GM19035 (cell line): ENCODE data around the gene NCOA3.

ENCODE experiments used
- ATAC-seq: cut with Tn5 transposase; IDR thresholded peaks from one replicate; pipeline ENCODE4 v1.9.1; 2021; ENCODE audit not compliant: unreplicated experiment

Gene NCOA3

GRCh38 chr20:47662483-47663353, 161.0 kb downstream of the NCOA3 start:
- ATAC-seq, result no peak

- no peak for ATAC-seq
Measured at GRCh38 chr20:47663354-47664067, 161.8 kb downstream of the NCOA3 start.

GRCh38 chr20:47664068-47664437, 162.4 kb downstream of the NCOA3 start:
- ATAC-seq, result no peak

GRCh38 chr20:47664744-47665143, 163.1 kb downstream of the NCOA3 start:
- no peak for ATAC-seq

- ATAC-seq, result no peak
Measured at GRCh38 chr20:47665221-47665991, 163.7 kb downstream of the NCOA3 start.

- ATAC-seq, result no peak
Measured at GRCh38 chr20:47666304-47666703, 164.6 kb downstream of the NCOA3 start.

- ATAC-seq, result no peak
Measured at GRCh38 chr20:47667086-47667485, 165.4 kb downstream of the NCOA3 start.

GRCh38 chr20:47667531-47668312, 166.0 kb downstream of the NCOA3 start:
- ATAC-seq, result no peak

GRCh38 chr20:47668313-47669151, 166.8 kb downstream of the NCOA3 start:
- ATAC-seq, result no peak

- ATAC-seq, result no peak
Measured at GRCh38 chr20:47669152-47669425, 167.4 kb downstream of the NCOA3 start.

- ATAC-seq, result no peak
Measured at GRCh38 chr20:47669489-47669888, 167.8 kb downstream of the NCOA3 start.

- ATAC-seq, result no peak
Measured at GRCh38 chr20:47669927-47670890, 168.5 kb downstream of the NCOA3 start.

GRCh38 chr20:47670913-47671312, 169.2 kb downstream of the NCOA3 start:
- no peak for ATAC-seq

GRCh38 chr20:47672166-47672565, 170.5 kb downstream of the NCOA3 start:
- ATAC-seq, result no peak

GRCh38 chr20:47672886-47673670, 171.4 kb downstream of the NCOA3 start:
- ATAC-seq, result no peak

GRCh38 chr20:47673671-47673955, 171.9 kb downstream of the NCOA3 start:
- no peak for ATAC-seq

- no peak for ATAC-seq
Measured at GRCh38 chr20:47674145-47674544, 172.5 kb downstream of the NCOA3 start.

- no peak for ATAC-seq
Measured at GRCh38 chr20:47674686-47675085, 173.0 kb downstream of the NCOA3 start.
